Activated naive CD8-positive, alpha-beta T cell (primary cell): Measurements from ENCODE around the gene CFAP20DC.
"Not testable (repeated sequence)": the region's sequence is repeated elsewhere in the genome, so short reads cannot be mapped to it uniquely, and the experiment has no call there.

Source experiments
- H3K27ac Mint-ChIP-seq: one replicate; pipeline ENCODE4 v1.8.0; 2021; ENCODE audit warnings: mixed read lengths
- H3K27me3 Mint-ChIP-seq: one replicate; pipeline ENCODE4 v1.8.0; 2021; ENCODE audit warnings: mixed read lengths
- H3K36me3 Mint-ChIP-seq: one replicate; pipeline ENCODE4 v1.8.0; 2021; ENCODE audit warnings: mixed read lengths
- H3K4me1 Mint-ChIP-seq: one replicate; pipeline ENCODE4 v1.8.0; 2021; ENCODE audit warnings: low read depth, mixed read lengths
- H3K4me3 Mint-ChIP-seq: one replicate; pipeline ENCODE4 v1.8.0; 2021; ENCODE audit warnings: mild to moderate bottlenecking, mixed read lengths
- H3K9me3 Mint-ChIP-seq: one replicate; pipeline ENCODE4 v1.8.0; 2021; ENCODE audit warnings: low read depth, mixed read lengths

CFAP20DC gene

GRCh38 chr3:59056706-59057105, 6.9 kb upstream of the CFAP20DC start:
- no peaks in the 10 kb centered on the region for H3K9me3 Mint-ChIP-seq
- H3K27me3 Mint-ChIP-seq = peaks cover 4% of the 10 kb centered on the region
- H3K27ac Mint-ChIP-seq = no peak overlapping the region
- H3K4me3 Mint-ChIP-seq = no peak overlapping the region
- H3K4me1 Mint-ChIP-seq = no peaks in the 10 kb centered on the region
- no peaks in the 10 kb centered on the region for H3K36me3 Mint-ChIP-seq

- H3K9me3 Mint-ChIP-seq = no peaks in the 10 kb centered on the region
- H3K4me1 Mint-ChIP-seq = peaks cover 7% of the 10 kb centered on the region
- H3K27me3 Mint-ChIP-seq = peaks cover 2% of the 10 kb centered on the region
- H3K27ac Mint-ChIP-seq = no peak overlapping the region
- no peak overlapping the region for H3K4me3 Mint-ChIP-seq
- no peaks in the 10 kb centered on the region for H3K36me3 Mint-ChIP-seq
These were observed 3.1 kb upstream of the CFAP20DC start for GRCh38 chr3:59052803-59053411.

- not testable (repeated sequence) for H3K4me3 Mint-ChIP-seq, H3K27ac Mint-ChIP-seq, H3K9me3 Mint-ChIP-seq, H3K27me3 Mint-ChIP-seq, H3K4me1 Mint-ChIP-seq, H3K36me3 Mint-ChIP-seq
These were observed 1.1 kb upstream of the CFAP20DC start for GRCh38 chr3:59050811-59051414.

- Mint-ChIP-seq H3K9me3 (no peaks in the 10 kb centered on the region), H3K4me1 (peaks cover 7% of the 10 kb centered on the region), H3K27me3 (peaks cover 2% of the 10 kb centered on the region), H3K27ac (no peak overlapping the region), H3K36me3 (no peaks in the 10 kb centered on the region), H3K4me3 (no peak overlapping the region)
These were observed 3.0 kb downstream of the CFAP20DC start for GRCh38 chr3:59046839-59047238.

DNA sequence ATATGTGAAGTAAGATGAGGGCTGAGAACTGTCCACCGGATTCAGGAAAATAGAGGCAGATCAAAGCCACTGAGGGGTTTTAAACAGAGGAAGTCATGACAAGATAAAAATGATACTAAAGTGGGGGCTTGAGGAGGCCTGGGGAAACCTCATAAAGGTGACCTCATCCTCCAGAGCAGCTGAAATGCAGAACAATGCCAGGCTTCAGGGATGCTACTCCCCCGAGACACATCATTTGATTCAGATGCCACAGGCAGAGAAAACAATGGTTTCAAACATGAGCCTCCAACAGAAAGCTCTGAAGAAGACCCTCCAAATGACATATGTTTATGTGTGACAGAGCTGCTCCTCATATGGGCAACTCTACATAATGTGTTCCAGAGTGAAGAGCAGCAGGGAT, 6.4 kb downstream of the CFAP20DC start:
- H3K9me3 Mint-ChIP-seq = no peaks in the 10 kb centered on the region
- no peak overlapping the region for H3K4me3 Mint-ChIP-seq
- no peak overlapping the region for H3K27ac Mint-ChIP-seq
- no peaks in the 10 kb centered on the region for H3K36me3 Mint-ChIP-seq
- H3K27me3 Mint-ChIP-seq = no peaks in the 10 kb centered on the region
- peaks cover under 1% of the 10 kb centered on the region for H3K4me1 Mint-ChIP-seq

- no peaks in the 10 kb centered on the region for H3K36me3 Mint-ChIP-seq
- H3K4me3 Mint-ChIP-seq = no peak overlapping the region
- no peaks in the 10 kb centered on the region for H3K9me3 Mint-ChIP-seq
- no peak overlapping the region for H3K27ac Mint-ChIP-seq
- no peaks in the 10 kb centered on the region for H3K4me1 Mint-ChIP-seq
- no peaks in the 10 kb centered on the region for H3K27me3 Mint-ChIP-seq
These were observed 8.9 kb downstream of the CFAP20DC start for GRCh38 chr3:59040902-59041301.

- Mint-ChIP-seq H3K36me3 (no peaks in the 10 kb centered on the region), H3K4me1 (no peaks in the 10 kb centered on the region), H3K27ac (no peak overlapping the region), H3K27me3 (peaks cover 3% of the 10 kb centered on the region), H3K4me3 (no peak overlapping the region), H3K9me3 (no peaks in the 10 kb centered on the region)
These were observed 22.2 kb downstream of the CFAP20DC start for GRCh38 chr3:59027607-59028006.

- peaks cover 4% of the 10 kb centered on the region for H3K27me3 Mint-ChIP-seq
- no peaks in the 10 kb centered on the region for H3K36me3 Mint-ChIP-seq
- no peak overlapping the region for H3K27ac Mint-ChIP-seq
- H3K9me3 Mint-ChIP-seq = no peaks in the 10 kb centered on the region
- H3K4me3 Mint-ChIP-seq = no peak overlapping the region
- no peaks in the 10 kb centered on the region for H3K4me1 Mint-ChIP-seq
These were observed 26.2 kb downstream of the CFAP20DC start for GRCh38 chr3:59023612-59024011.

DNA sequence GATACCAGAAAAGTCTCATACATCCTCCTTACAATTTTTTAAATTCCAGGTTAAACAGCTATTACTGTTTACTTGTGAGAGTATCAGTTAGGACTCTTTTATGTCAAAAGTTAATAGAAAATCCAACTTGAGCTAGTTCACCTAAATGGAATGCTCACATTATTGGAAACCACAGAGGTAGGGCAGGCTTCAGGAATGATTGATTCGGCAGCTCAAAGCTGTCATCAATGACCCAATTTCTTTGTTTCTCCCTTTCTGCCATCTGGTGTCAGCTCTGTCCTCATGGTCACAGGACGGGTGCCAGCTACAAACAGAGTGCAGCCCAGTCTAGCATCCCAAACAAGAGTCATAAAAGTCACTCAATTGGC, 32.2 kb downstream of the CFAP20DC start:
- H3K4me3 Mint-ChIP-seq = no peak overlapping the region
- peaks cover 4% of the 10 kb centered on the region for H3K27me3 Mint-ChIP-seq
- H3K9me3 Mint-ChIP-seq = no peaks in the 10 kb centered on the region
- no peaks in the 10 kb centered on the region for H3K4me1 Mint-ChIP-seq
- H3K36me3 Mint-ChIP-seq = no peaks in the 10 kb centered on the region
- H3K27ac Mint-ChIP-seq = no peak overlapping the region

DNA sequence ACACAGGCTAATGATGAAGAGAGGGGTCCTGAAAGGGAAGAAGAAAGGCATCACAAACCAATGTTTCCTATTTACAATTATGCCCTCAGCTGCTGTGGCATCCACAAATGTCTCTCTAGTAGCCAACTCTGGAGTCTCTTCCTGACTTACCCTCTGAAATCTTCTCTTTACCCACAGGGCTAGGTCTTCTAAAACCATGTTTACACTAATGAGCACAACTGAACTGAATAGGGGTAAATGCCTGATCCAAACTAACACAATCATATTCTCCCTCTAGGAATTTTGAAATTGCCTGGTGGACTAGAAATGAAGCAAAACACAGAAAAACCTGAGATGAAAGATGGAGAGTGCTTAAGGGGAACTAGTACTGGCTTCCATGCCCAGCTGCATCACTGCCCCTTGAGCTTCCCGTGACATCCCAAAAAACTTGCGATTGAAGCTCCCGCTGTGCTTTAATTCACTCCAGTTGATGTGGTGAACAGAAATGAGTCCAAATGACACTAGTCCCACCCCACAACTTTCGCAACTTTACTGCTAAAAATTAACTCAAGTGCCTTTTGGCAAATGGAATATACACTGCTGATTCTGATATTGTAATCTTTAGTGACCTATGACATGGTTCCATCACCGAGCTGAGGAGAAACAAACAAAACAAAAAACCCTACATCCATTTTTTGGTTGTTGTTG, 32.8 kb downstream of the CFAP20DC start:
- no peaks in the 10 kb centered on the region for H3K9me3 Mint-ChIP-seq
- H3K27ac Mint-ChIP-seq = no peak overlapping the region
- no peak overlapping the region for H3K4me3 Mint-ChIP-seq
- peaks cover 4% of the 10 kb centered on the region for H3K27me3 Mint-ChIP-seq
- no peaks in the 10 kb centered on the region for H3K4me1 Mint-ChIP-seq
- H3K36me3 Mint-ChIP-seq = no peaks in the 10 kb centered on the region

DNA sequence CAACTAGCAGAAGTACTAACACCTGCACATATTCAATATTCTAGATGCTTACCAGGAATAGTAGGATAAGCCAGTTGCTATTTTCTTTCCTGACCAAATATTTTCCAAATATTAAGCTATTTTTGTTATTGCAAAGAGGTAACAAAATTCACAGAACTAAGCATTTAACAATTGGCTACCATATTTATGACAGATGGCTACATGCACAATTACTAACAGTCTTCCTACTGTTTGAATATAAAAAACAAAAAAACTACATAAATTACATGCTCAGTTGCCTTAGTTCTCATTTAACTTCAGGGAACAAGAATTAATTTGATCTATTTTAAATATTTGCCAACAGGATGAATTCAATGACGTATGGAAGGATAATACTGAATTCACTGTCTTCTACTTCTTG, 36.2 kb downstream of the CFAP20DC start:
- H3K27me3 Mint-ChIP-seq = peaks cover 5% of the 10 kb centered on the region
- no peak overlapping the region for H3K4me3 Mint-ChIP-seq
- H3K36me3 Mint-ChIP-seq = peaks cover 6% of the 10 kb centered on the region
- H3K9me3 Mint-ChIP-seq = peaks cover 4% of the 10 kb centered on the region
- no peak overlapping the region for H3K27ac Mint-ChIP-seq
- H3K4me1 Mint-ChIP-seq = no peaks in the 10 kb centered on the region

- Mint-ChIP-seq H3K36me3 (peaks cover 6% of the 10 kb centered on the region), H3K4me1 (no peaks in the 10 kb centered on the region), H3K4me3 (no peak overlapping the region), H3K27me3 (peaks cover 8% of the 10 kb centered on the region), H3K27ac (no peak overlapping the region), H3K9me3 (peaks cover 4% of the 10 kb centered on the region)
These were observed 42.9 kb downstream of the CFAP20DC start for GRCh38 chr3:59006634-59007517.

DNA sequence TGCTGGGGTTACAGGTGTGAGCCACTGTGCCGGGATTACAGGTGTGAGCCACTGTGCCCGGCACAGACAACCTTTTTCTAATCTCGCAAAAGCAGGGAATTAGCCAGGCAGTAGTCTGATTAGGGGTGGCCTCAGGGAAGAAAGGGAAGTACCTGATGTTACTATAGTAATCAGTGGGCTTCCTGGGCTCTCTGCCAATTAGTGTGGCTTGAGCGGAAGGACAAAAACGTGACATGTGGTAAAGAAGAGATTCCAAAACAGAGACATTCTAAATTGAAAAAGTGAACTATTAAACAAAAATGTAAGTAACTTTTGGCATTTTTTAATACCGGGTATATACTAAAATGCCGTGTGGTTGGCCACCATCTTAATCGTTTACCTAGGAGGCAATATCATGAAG, 48.1 kb downstream of the CFAP20DC start:
- H3K4me3 Mint-ChIP-seq = no peak overlapping the region
- no peaks in the 10 kb centered on the region for H3K9me3 Mint-ChIP-seq
- H3K27ac Mint-ChIP-seq = no peak overlapping the region
- peaks cover 3% of the 10 kb centered on the region for H3K4me1 Mint-ChIP-seq
- no peaks in the 10 kb centered on the region for H3K36me3 Mint-ChIP-seq
- H3K27me3 Mint-ChIP-seq = peaks cover 6% of the 10 kb centered on the region

DNA sequence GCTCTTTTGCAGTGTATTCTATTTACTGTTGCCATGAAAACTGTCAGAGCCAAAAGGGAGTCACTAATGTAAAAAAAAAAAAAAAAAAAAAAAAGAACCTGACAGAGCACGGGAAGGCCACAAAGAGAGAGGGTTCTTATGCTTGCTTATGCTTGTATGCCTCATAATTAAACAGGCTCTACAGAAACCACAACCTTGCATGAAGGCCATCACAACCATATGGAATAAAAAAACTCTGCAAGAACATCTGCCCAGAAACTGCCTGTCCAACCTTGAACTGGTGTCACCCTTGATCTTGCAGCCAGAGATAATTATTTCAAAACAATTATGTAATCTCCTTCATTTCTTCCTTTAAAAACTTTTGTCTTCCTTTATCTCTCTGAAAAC, 50.1 kb downstream of the CFAP20DC start:
- Mint-ChIP-seq H3K27ac (no peak overlapping the region), H3K9me3 (no peaks in the 10 kb centered on the region), H3K36me3 (no peaks in the 10 kb centered on the region), H3K27me3 (peaks cover 5% of the 10 kb centered on the region), H3K4me3 (no peak overlapping the region), H3K4me1 (peaks cover 3% of the 10 kb centered on the region)

- no peak overlapping the region for H3K27ac Mint-ChIP-seq
- H3K27me3 Mint-ChIP-seq = peaks cover 2% of the 10 kb centered on the region
- no peak overlapping the region for H3K4me3 Mint-ChIP-seq
- H3K36me3 Mint-ChIP-seq = no peaks in the 10 kb centered on the region
- H3K4me1 Mint-ChIP-seq = peaks cover 3% of the 10 kb centered on the region
- H3K9me3 Mint-ChIP-seq = no peaks in the 10 kb centered on the region
These were observed 50.6 kb downstream of the CFAP20DC start for GRCh38 chr3:58999134-58999773.
